HG02885 (cell line): ENCODE data around the gene ADCY10.

Experiments
- ATAC-seq: cut with Tn5 transposase; IDR thresholded peaks from one replicate; pipeline ENCODE4 v1.9.1; 2021; ENCODE audit warnings: mild to moderate bottlenecking; ENCODE audit not compliant: unreplicated experiment, poor library complexity

ADCY10 gene

GRCh38 chr1:167792188-167792565, 121.8 kb downstream of the ADCY10 start:
- no peak for ATAC-seq

- no peak for ATAC-seq
Observed at GRCh38 chr1:167791281-167792187, 122.4 kb downstream of the ADCY10 start.

GRCh38 chr1:167790117-167790516, 123.8 kb downstream of the ADCY10 start:
- no peak for ATAC-seq

GRCh38 chr1:167789501-167789900, 124.4 kb downstream of the ADCY10 start:
- ATAC-seq = no peak

- ATAC-seq = no peak
Observed at GRCh38 chr1:167786502-167786901, 127.4 kb downstream of the ADCY10 start.

GRCh38 chr1:167784876-167785550, 128.9 kb downstream of the ADCY10 start:
- no peak for ATAC-seq

GRCh38 chr1:167782946-167783345, 131.0 kb downstream of the ADCY10 start:
- ATAC-seq = no peak

- ATAC-seq = no peak
Observed at GRCh38 chr1:167781558-167781957, 132.4 kb downstream of the ADCY10 start.

GRCh38 chr1:167777269-167777650, 136.7 kb downstream of the ADCY10 start:
- no peak for ATAC-seq

GRCh38 chr1:167776616-167777268, 137.2 kb downstream of the ADCY10 start:
- ATAC-seq = no peak

GRCh38 chr1:167776151-167776550, 137.8 kb downstream of the ADCY10 start:
- ATAC-seq = no peak

GRCh38 chr1:167775178-167775577, 138.8 kb downstream of the ADCY10 start:
- ATAC-seq = no peak

GRCh38 chr1:167774710-167775109, 139.2 kb downstream of the ADCY10 start:
- no peak for ATAC-seq

GRCh38 chr1:167773516-167773915, 140.4 kb downstream of the ADCY10 start:
- no peak for ATAC-seq

GRCh38 chr1:167772436-167772835, 141.5 kb downstream of the ADCY10 start:
- ATAC-seq = no peak

GRCh38 chr1:167770127-167770526, 143.8 kb downstream of the ADCY10 start:
- ATAC-seq = no peak

GRCh38 chr1:167767761-167768160, 146.2 kb downstream of the ADCY10 start:
- ATAC-seq = no peak

GRCh38 chr1:167766538-167766937, 147.4 kb downstream of the ADCY10 start:
- no peak for ATAC-seq

- no peak for ATAC-seq
Observed at GRCh38 chr1:167765496-167765895, 148.4 kb downstream of the ADCY10 start.

- no peak for ATAC-seq
Observed at GRCh38 chr1:167764458-167765330, 149.2 kb downstream of the ADCY10 start.
